GM18907 (cell line): ENCODE data around the gene TTLL11.
"Not testable (repeated sequence)": the region's sequence is repeated elsewhere in the genome, so short reads cannot be mapped to it uniquely, and the experiment has no call there.

ENCODE experiments used
- ATAC-seq: cut with Tn5 transposase; IDR thresholded peaks from one replicate; pipeline ENCODE4 v1.9.1; 2021; ENCODE audit warnings: mild to moderate bottlenecking, moderate library complexity; ENCODE audit not compliant: unreplicated experiment

The TTLL11 gene

GRCh38 chr9:121807823-121808278, 285.3 kb downstream of the TTLL11 start:
- ATAC-seq: no peak

- ATAC-seq: no peak
Observed at GRCh38 chr9:121807069-121807822, 285.9 kb downstream of the TTLL11 start.

GRCh38 chr9:121802753-121803152, 290.4 kb downstream of the TTLL11 start:
- no peak for ATAC-seq

GRCh38 chr9:121801579-121801978, 291.5 kb downstream of the TTLL11 start:
- no peak for ATAC-seq

GRCh38 chr9:121800376-121800775, 292.7 kb downstream of the TTLL11 start:
- ATAC-seq: no peak

- ATAC-seq: no peak
Observed at GRCh38 chr9:121798941-121799340, 294.2 kb downstream of the TTLL11 start.

GRCh38 chr9:121797081-121797480, 296.0 kb downstream of the TTLL11 start:
- ATAC-seq: no peak

- not testable (repeated sequence) for ATAC-seq
Observed at GRCh38 chr9:121794334-121794733, 298.8 kb downstream of the TTLL11 start.

- not testable (repeated sequence) for ATAC-seq
Observed at GRCh38 chr9:121792476-121792875, 300.6 kb downstream of the TTLL11 start.

- ATAC-seq: no peak
Observed at GRCh38 chr9:121790841-121791240, 302.3 kb downstream of the TTLL11 start.

GRCh38 chr9:121788686-121789366, 304.3 kb downstream of the TTLL11 start:
- no peak for ATAC-seq

GRCh38 chr9:121786998-121787422, 306.1 kb downstream of the TTLL11 start:
- no peak for ATAC-seq

GRCh38 chr9:121786543-121786948, 306.6 kb downstream of the TTLL11 start:
- no peak for ATAC-seq

- ATAC-seq: no peak
Observed at GRCh38 chr9:121785673-121786542, 307.2 kb downstream of the TTLL11 start.

GRCh38 chr9:121784731-121785411, 308.2 kb downstream of the TTLL11 start:
- no peak for ATAC-seq

GRCh38 chr9:121783521-121784507, 309.3 kb downstream of the TTLL11 start:
- ATAC-seq: no peak

- ATAC-seq: no peak
Observed at GRCh38 chr9:121783111-121783510, 310.0 kb downstream of the TTLL11 start.

- ATAC-seq: no peak
Observed at GRCh38 chr9:121782514-121783110, 310.5 kb downstream of the TTLL11 start.
